ENCODE data around the gene KIF1B.
"Not testable (repeated sequence)": the region's sequence is repeated elsewhere in the genome, so short reads cannot be mapped to it uniquely, and the experiment has no call there.

Gene KIF1B

DNA sequence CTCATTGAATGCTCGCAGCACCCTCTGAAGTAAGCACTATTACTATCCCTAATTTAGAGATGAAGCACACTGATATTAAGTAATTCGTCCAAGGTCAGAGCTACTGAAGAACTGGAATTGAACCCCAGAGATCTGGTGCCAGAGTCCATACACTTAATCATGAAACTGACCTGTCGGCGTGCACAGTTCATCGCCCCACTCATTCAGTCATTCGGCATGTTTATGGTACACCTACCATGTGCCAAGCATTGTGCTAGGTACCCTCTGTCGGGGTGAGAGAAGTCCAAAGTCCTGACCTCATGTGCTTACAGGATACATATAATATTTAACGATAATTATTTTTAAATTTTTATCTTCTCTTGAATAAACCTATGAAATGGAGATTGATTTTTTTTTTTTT lies 214.3 kb downstream of the KIF1B start:
- no peak for DNase-seq (ENCODE audit: low read depth in 4 of 4, low spot score in 1 of 4)

DNA sequence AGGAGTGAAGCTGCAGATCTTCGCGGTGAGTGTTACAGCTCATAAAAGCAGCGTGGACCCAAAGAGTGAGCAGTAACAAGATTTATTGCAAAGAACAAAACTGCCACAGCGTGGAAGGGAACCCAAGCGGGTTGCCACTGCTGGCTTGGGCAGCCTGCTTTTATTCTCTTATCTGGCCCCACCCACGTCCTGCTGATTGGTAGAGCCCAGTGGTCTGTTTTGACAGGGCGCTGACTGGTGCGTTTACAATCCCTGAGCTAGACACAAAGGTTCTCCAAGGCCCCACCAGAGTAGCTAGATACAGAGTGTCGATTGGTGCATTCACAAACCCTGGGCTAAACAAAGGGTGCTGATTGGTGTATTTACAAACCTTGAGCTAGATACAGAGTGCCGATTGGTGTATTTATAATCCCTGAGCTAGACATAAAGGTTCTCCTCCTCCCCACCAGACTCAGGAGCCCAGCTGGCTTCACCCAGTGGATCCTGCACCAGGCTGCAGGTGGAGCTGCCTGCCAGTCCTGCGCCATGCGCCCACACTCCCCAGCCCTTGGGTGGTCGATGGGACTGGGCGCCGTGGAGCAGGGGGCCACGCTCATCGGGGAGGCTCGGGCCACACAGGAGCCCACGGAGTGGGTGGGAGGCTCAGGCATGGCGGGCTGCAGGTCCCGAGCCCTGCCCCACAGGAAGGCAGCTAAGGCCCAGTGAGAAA lies 215.6 kb downstream of the KIF1B start:
- not testable (repeated sequence) for DNase-seq (ENCODE audit: low read depth in 4 of 4, low spot score in 1 of 4)

DNA sequence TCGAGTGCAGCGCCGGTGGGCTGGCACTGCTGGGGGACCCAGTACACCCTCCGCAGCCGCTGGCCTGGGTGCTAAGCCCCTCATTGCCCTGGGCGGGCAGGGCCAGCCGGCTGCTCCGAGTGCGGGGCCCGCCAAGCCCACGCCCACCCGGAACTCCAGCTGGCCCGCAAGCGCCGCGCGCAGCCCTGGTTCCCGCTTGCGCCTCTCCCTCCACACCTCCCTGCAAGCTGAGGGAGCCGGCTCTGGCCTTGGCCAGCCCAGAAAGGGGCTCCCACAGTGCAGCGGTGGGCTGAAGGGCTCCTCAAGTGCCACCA lies 216.1 kb downstream of the KIF1B start:
- DNase-seq (ENCODE audit: low read depth in 4 of 4, low spot score in 1 of 4), result not testable (repeated sequence)

DNA sequence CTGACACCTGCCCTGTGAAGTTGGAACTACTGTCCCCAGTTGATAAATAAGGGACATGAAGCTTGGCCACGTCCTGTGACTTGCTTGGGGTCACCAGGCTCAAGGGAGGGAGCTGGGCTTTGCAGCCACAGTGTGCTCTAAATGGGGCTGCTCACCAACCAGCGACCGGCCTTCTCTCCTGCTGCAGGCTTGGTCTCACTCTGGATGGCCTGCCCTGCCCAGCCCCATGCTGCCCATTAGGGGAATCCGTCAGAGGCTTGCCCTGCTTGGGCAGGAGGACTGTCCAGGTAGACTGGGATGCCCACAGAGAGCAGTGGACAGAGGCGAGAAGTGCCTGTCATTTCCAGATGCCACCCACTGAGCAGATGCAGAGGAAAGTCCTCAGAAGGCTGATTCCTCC lies 218.6 kb downstream of the KIF1B start:
- DNase-seq (ENCODE audit: low read depth in 4 of 4, low spot score in 1 of 4), result no peak

DNA sequence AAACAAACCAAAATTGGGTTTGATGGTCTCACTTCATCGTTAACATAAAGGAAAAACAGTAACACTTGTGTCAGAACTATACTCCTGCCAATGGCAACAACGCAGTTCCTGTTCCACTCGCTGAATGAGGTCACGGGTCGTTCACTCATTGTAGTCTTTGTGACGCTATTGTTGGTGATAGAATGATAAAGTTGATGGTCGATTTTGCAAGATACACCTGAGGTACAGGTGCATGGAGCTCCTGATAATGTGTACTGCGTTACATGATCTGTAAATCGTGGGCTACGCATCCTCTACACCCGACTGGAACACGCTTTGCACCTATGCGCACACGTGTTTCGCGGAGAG lies 219.5 kb downstream of the KIF1B start:
- peak in 2 of 4 experiments; percentile 4 to 6 for DNase-seq (ENCODE audit: low read depth in 4 of 4, low spot score in 1 of 4)

DNA sequence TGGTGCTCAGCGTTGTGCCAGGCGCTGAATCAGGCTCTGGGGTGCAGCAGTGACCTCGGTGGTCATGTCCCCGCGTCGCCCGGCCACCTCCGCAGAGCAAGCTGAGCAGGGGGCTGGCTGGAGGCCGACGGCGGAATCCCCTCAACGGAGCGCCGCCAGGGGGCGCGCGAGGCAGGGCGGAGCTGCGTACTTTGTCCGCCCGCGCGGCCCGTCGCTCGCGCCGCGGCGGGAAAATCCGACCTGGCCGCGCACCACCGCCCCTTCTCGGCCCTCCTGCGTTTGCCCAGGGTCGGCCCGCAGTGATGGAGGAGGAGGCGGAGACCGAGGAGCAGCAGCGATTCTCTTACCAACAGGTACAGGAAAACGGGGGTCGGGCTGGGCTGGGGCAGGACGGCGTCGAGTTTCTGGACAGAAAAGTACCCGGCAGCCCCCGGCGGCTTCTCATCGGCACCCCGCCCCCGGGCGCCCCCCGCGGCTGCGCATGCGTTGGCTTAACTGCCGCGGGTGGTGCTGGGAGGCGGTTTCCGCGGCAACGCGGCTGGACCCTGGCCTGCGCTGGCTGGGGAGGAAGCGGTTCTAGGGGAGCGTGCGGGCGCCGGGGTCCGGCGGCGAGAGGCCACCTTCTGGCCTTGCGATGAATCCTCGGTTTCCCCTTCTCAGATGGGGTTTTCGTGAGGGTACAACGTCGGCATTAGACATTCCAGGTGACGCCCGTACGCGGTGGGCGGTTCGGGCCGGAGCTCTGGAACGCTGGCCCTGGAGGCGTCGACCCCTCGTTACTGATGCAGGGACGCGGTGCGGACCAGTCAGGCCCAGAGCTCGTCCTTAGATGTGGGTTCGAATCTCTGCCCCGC lies 220.1 kb downstream of the KIF1B start, which contains the start of gene CENPS:
TSS of gene CENPS (plus strand) at position 218 of the 854 bp plus-strand sequence. CDS start at position 303, 85 bp downstream.
- peak; percentile 71 to 94 (median 92) for DNase-seq (ENCODE audit: low read depth in 4 of 4, low spot score in 1 of 4)

All from stimulated activated CD4-positive, alpha-beta T cell treated with anti-CD3 and anti-CD28 coated beads, Interleukin-1b, Interleukin-23, amount 100 ng/mL, for 24 hours (primary cell).